ENCODE results near the gene HIVEP2. TPM values are rescaled to one million over a fixed set of nuclear protein-coding genes. Genes with fewer than 3 reads are reported as not detected.

Gene HIVEP2
- total and polyA plus RNA-seq, 2 of the 4 experiments (the other 2 are of a cell fraction): 4.3 to 11.3 TPM

GRCh38 chr6:142932889-142933288 is 12.1 kb downstream of the HIVEP2 start:
- Histone ChIP-seq H3K18ac (ENCODE audit: low read depth, low read length) (no peak overlapping the region), H4K20me1 (ENCODE audit: insufficient read depth, low read length) (no peaks in the 10 kb centered on the region; the same call in 1 of the 2 replicates), H3K56ac (ENCODE audit: extremely low read depth, insufficient read depth, low read length) (no peak overlapping the region), H4K91ac (ENCODE audit: insufficient read depth, low read depth, low read length) (no peak overlapping the region), H3K9ac (ENCODE audit: low read depth, low read length) (no peak overlapping the region), H4K5ac (ENCODE audit: low read depth, low read length) (no peak overlapping the region), H4K8ac (ENCODE audit: low read depth in 2 of 2, low read length in 2 of 2) (no peak overlapping the region), H3K4me1 (ENCODE audit: control insufficient read depth, insufficient read depth, low read length) (peaks cover 1% of the 10 kb centered on the region; the same call in 1 of the 2 replicates), H3K4ac (ENCODE audit: low read depth, low read length) (no peak overlapping the region), H2BK15ac (ENCODE audit: low read depth, low read length) (no peak overlapping the region), H3K79me1 (ENCODE audit: low read depth in 1 of 2, low read length in 2 of 2) (peaks cover 19 to 51% of the 10 kb centered on the region in 2 experiments), H3K36me3 (ENCODE audit: control insufficient read depth, insufficient read depth, low read length) (no peaks in the 10 kb centered on the region), H3K4me2 (ENCODE audit: low read depth, low read length) (no peak overlapping the region), H2BK120ac (ENCODE audit: low read depth, low read length) (no peak overlapping the region), H2BK5ac (ENCODE audit: low read depth, low read length, poor library complexity, severe bottlenecking) (no peak overlapping the region), H3K9me1 (ENCODE audit: insufficient read depth, low read length) (peaks cover 4% of the 10 kb centered on the region; the same call in 1 of the 2 replicates), H3K27me3 (ENCODE audit: control insufficient read depth, insufficient read depth, low read length) (no peaks in the 10 kb centered on the region), H2AFZ (replicated peaks; ENCODE audit: low read length, poor library complexity) (no peak overlapping the region), H3K23ac (ENCODE audit: low read depth, low read length) (no peak overlapping the region), H2AK5ac (ENCODE audit: low read depth, low read length) (no peak overlapping the region), H2AK9ac (replicated peaks; ENCODE audit: low read depth, low read length, poor library complexity) (no peak overlapping the region), H3K14ac (replicated peaks; ENCODE audit: low read depth, low read length) (no peak overlapping the region), H3K9me3 (ENCODE audit: control insufficient read depth, insufficient read depth, low read length) (no peaks in the 10 kb centered on the region), H3K27ac (ENCODE audit: insufficient read depth, low read length) (no peak overlapping the region), H2BK20ac (ENCODE audit: low read depth, low read length) (no peak overlapping the region), H3K4me3 (ENCODE audit: insufficient read depth, low read depth, low read length) (no peak overlapping the region)
- ATAC-seq (ENCODE audit: low read depth) (no peak), DNase-seq (no peak)
- no peak for TF ChIP-seq FOS (IDR thresholded peaks at IDR 0.05; ENCODE audit: low read depth, low read length)
- WGBS, 2 experiments (ENCODE audit: extremely low coverage in 2 of 2, insufficient read length in 1 of 2): no CpG with 5 or more reads among the region's 2 CpGs
- POLR2A ChIA-PET (ENCODE audit: unreplicated experiment): no interaction called here
- intact Hi-C loops (cut with micrococcal nuclease): no loop called here
- BruUV-seq (replicated peaks): no TSS peak
- in situ Hi-C loops (cut with MboI; ENCODE audit: low sequenced_read_pairs): no loop called here
- CTCF ChIA-PET: interaction anchor here (0.6 kb wide), 1 partner anchor 511 kb away, joined by 3 read pairs; no protein-coding TSS in a partner anchor
- dilution Hi-C loops (cut with HindIII; ENCODE audit: low sequenced_read_pairs, unreplicated experiment): no loop called here
